Measurements from ENCODE around the gene FARS2. TPM values are rescaled to one million over a fixed set of nuclear protein-coding genes. Genes with fewer than 3 reads are reported as not detected.

Gene FARS2
- total and polyA plus RNA-seq, 2 of the 13 experiments (the other 11 are each of a cell fraction or from before 2014, with no cell fraction given), result 15.4 to 26.0 TPM

DNA sequence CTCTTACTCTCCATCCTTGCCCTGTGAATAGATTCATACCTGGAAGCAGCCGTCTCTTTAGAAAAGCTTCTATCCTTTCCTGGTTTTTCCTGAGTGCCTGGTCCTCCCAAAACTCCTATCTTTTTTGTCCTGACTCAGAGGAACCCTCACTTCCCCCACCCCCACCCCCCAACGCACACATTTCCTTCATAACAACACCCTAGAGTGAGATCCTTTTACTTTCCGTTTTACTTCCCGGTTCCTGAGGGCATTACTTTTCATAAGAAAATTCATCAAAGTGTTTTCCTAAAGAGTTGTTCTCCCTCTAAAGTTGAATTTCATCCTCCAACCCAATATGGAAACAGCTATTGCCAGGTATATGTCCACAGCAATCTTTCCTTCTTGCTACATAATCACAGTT, 418.4 kb downstream of the FARS2 start:
- no peaks in the 10 kb centered on the region for H4K20me1 ChIP-seq (ENCODE audit: insufficient read depth, low read length)
- H3K9me3 ChIP-seq (ENCODE audit: low read length), result no peaks in the 10 kb centered on the region
- CTCF ChIA-PET (ENCODE audit: low intra/inter-chr PET ratio, low total read pairs), result no interaction called here
- no peak for FAIRE-seq
- H3K4me2 ChIP-seq (ENCODE audit: low read depth, low read length), result no peak overlapping the region
- TF ChIP-seq BRCA1 (CRISPR knock-in tag; IDR thresholded peaks at IDR 0.05) (no peak), ZNF496 (CRISPR knock-in tag; IDR thresholded peaks at IDR 0.05; ENCODE audit: insufficient replicate concordance) (no peak), CSRNP2 (CRISPR knock-in tag; conservative IDR thresholded peaks at IDR 0.05; ENCODE audit: low read depth) (no peak), ZNF781 (CRISPR knock-in tag; IDR thresholded peaks at IDR 0.05; ENCODE audit: borderline replicate concordance, not compliant biosample characterization) (no peak), PLRG1 (conservative IDR thresholded peaks at IDR 0.05) (no peak), SIN3A (IDR thresholded peaks at IDR 0.05; ENCODE audit: borderline replicate concordance, low read depth, low read length) (no peak), ZNF251 (CRISPR knock-in tag; IDR thresholded peaks at IDR 0.05) (no peak), TBP (CRISPR knock-in tag; IDR thresholded peaks at IDR 0.05) (no peak), SOX6 (IDR thresholded peaks at IDR 0.05) (no peak), SOX6 (CRISPR knock-in tag; IDR thresholded peaks at IDR 0.05) (no peak), ZNF891 (CRISPR knock-in tag; IDR thresholded peaks at IDR 0.05) (no peak), MBD4 (IDR thresholded peaks at IDR 0.05; ENCODE audit: borderline replicate concordance, low read length) (no peak), ZNF501 (CRISPR knock-in tag; IDR thresholded peaks at IDR 0.05) (no peak), POLR2AphosphoS2 (IDR thresholded peaks at IDR 0.05; ENCODE audit: low read depth, low read length) (no peak), SNAPC2 (CRISPR knock-in tag; IDR thresholded peaks at IDR 0.05) (no peak), ZNF780A (CRISPR knock-in tag; IDR thresholded peaks at IDR 0.05) (no peak)
- TF ChIP-seq, protein P1, sequence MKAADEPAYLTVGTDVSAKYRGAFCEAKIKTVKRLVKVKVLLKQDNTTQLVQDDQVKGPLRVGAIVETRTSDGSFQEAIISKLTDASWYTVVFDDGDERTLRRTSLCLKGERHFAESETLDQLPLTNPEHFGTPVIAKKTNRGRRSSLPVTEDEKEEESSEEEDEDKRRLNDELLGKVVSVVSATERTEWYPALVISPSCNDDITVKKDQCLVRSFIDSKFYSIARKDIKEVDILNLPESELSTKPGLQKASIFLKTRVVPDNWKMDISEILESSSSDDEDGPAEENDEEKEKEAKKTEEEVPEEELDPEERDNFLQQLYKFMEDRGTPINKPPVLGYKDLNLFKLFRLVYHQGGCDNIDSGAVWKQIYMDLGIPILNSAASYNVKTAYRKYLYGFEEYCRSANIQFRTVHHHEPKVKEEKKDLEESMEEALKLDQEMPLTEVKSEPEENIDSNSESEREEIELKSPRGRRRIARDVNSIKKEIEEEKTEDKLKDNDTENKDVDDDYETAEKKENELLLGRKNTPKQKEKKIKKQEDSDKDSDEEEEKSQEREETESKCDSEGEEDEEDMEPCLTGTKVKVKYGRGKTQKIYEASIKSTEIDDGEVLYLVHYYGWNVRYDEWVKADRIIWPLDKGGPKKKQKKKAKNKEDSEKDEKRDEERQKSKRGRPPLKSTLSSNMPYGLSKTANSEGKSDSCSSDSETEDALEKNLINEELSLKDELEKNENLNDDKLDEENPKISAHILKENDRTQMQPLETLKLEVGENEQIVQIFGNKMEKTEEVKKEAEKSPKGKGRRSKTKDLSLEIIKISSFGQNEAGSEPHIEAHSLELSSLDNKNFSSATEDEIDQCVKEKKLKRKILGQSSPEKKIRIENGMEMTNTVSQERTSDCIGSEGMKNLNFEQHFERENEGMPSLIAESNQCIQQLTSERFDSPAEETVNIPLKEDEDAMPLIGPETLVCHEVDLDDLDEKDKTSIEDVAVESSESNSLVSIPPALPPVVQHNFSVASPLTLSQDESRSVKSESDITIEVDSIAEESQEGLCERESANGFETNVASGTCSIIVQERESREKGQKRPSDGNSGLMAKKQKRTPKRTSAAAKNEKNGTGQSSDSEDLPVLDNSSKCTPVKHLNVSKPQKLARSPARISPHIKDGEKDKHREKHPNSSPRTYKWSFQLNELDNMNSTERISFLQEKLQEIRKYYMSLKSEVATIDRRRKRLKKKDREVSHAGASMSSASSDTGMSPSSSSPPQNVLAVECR (CRISPR knock-in tag; IDR thresholded peaks at IDR 0.05; ENCODE audit: borderline replicate concordance), result no peak
- no peaks in the 10 kb centered on the region for H3K27me3 ChIP-seq (ENCODE audit: control insufficient read depth in 1 of 2, insufficient read depth in 2 of 2, low read length in 2 of 2)
- no peak for ATAC-seq
- no TSS peak for BruUV-seq (replicated peaks)
- H2AFZ ChIP-seq (ENCODE audit: low read length), result no peak overlapping the region
- H3K9ac ChIP-seq (ENCODE audit: insufficient read depth, low read depth, low read length), result no peak overlapping the region
- POLR2A ChIA-PET, result no interaction called here
- H3K4me1 ChIP-seq (ENCODE audit: insufficient read depth, low read length), result no peaks in the 10 kb centered on the region
- no peak overlapping the region for H3K27ac ChIP-seq (ENCODE audit: extremely low read length, insufficient read depth, low read length)
- no peaks in the 10 kb centered on the region for H3K36me3 ChIP-seq (replicated peaks in 1 of 2; ENCODE audit: control insufficient read depth in 1 of 2, insufficient read depth in 2 of 2, low read length in 2 of 2)
- in situ Hi-C loops (cut with HindIII; ENCODE audit: extremely low pct_ligation_motif_present, low pct_unique_long_range_greater_than_20kb), result no loop called here
- 92% methylated on average over 4 of the region's 4 CpGs for WGBS (ENCODE audit: low lambda C conversion rate)
- no peak overlapping the region for H3K4me3 ChIP-seq (replicated peaks in 1 of 3; ENCODE audit: insufficient read depth in 1 of 3, low read depth in 2 of 3, low read length in 3 of 3)
- no peaks in the 10 kb centered on the region for H3K79me2 ChIP-seq (ENCODE audit: insufficient read depth, low read length)
- intact Hi-C loops (cut with micrococcal nuclease; ENCODE audit: unreplicated experiment), result no loop called here
- no peak for DNase-seq (ENCODE audit: low spot score)

Measured in HepG2 (cell line).